K562 (cell line): ENCODE results near the gene MED13L. TPM values are rescaled to one million over a fixed set of nuclear protein-coding genes. Genes with fewer than 3 reads are reported as not detected.
A peak's percentile ranks its signal among the peaks of the same experiment; 100 is the strongest.

Experiments used
- ATAC-seq: fragments of 200-7000 bp; cut with Tn5 transposase; 3 replicates; pipeline ENCODE4 v1.9.1; 2020; ENCODE audit warnings: moderate library complexity
- BruUV-seq: library from RNA; stranded (reverse); fragments of 400-500 nt; replicated peaks from 2 replicates; lab custom pipeline; 2021; lab: Mats Ljungman, UMichigan
- CTCF ChIA-PET: fragments of 300-600 bp; formaldehyde crosslinking; extraction: SDS; loops from one replicate; lab custom pipeline; 2021; ENCODE audit warnings: low intra/inter-chr PET ratio; lab: Yijun Ruan, JAX
- POLR2A ChIA-PET: fragments of 300-600, 350-650 bp; sonication (Branson Sonifier 250); formaldehyde crosslinking; extraction: SDS; loops from one replicate; lab custom pipeline; 2021; ENCODE audit warnings: antibody characterized with exemption, inconsistent platforms; lab: Yijun Ruan, JAX
- DNase-seq, 4 experiments: peaks; one replicate each; pipeline versions ENCODE4 v3.0.0 to v3.0.0-alpha.2; 2011 to 2018; ENCODE audit warnings: low spot score in 3 of 4, mixed read lengths in 3 of 4; ENCODE audit errors: extremely low read depth in 1 of 4
- FAIRE-seq: peaks from 2 replicates; lab custom pipeline; 2011; peaks lifted over from hg19 to GRCh38; lab: Jason Lieb, UNC
- H2AFZ ChIP-seq: 2 replicates; pipeline ENCODE4 v1.6.0; 2011; ENCODE audit warnings: low read depth, low read length, control low read depth, inconsistent platforms
- H3K27ac ChIP-seq: fragments of 200-600 bp; 3 replicates; pipeline ENCODE4 v1.8.0; 2011; ENCODE audit warnings: low read depth, mild to moderate bottlenecking, control low read depth, inconsistent platforms, low read length, moderate library complexity, mixed read lengths; ENCODE audit errors: extremely low read depth
- H3K27me3 ChIP-seq, 2 experiments: fragments of 300-600 bp in 1 of 2; 2 replicates in 1 of 2; 3 replicates in 1 of 2; pipeline versions ENCODE4 v1.6.0 to v1.8.0; 2011; ENCODE audit warnings: inconsistent platforms in 2 of 2, low read length in 2 of 2, mild to moderate bottlenecking in 1 of 2, mixed read lengths in 1 of 2, moderate library complexity in 1 of 2; ENCODE audit not compliant: control insufficient read depth in 2 of 2, insufficient read depth in 2 of 2
- H3K36me3 ChIP-seq: fragments of 300-600 bp; 3 replicates; pipeline ENCODE4 v1.8.0; 2011; ENCODE audit warnings: mild to moderate bottlenecking, low read length, inconsistent platforms; ENCODE audit not compliant: control insufficient read depth, insufficient read depth
- H3K4me1 ChIP-seq, 2 experiments: fragments of 200-600 bp in 1 of 2; replicated peaks in 1 of 2; 2 replicates in 1 of 2; 3 replicates in 1 of 2; pipeline versions ENCODE4 v1.5.1 to v1.8.0; 2011; ENCODE audit warnings: inconsistent platforms in 2 of 2, low read length in 2 of 2, mild to moderate bottlenecking in 1 of 2, mixed read lengths in 1 of 2, moderate library complexity in 1 of 2; ENCODE audit not compliant: control insufficient read depth in 2 of 2, insufficient read depth in 2 of 2
- H3K4me2 ChIP-seq: 2 replicates; pipeline ENCODE4 v1.6.1; 2011; ENCODE audit warnings: low read length, control low read depth, inconsistent platforms, mixed read lengths; ENCODE audit not compliant: insufficient read depth
- H3K4me3 ChIP-seq: fragments of 200-600 bp; sonication (generic), shearing (Covaris generic); 2 replicates; pipeline ENCODE4 v1.5.1; 2016; ENCODE audit warnings: control low read depth, inconsistent platforms
- H3K79me2 ChIP-seq: fragments of 200-600 bp; 3 replicates; pipeline ENCODE4 v1.8.0; 2011; ENCODE audit warnings: low read length, inconsistent platforms; ENCODE audit not compliant: control insufficient read depth, insufficient read depth
- H3K9ac ChIP-seq, 2 experiments: 2 replicates each; pipeline versions ENCODE4 v1.6.0 to v1.6.1; 2011; ENCODE audit warnings: low read depth in 2 of 2, low read length in 2 of 2, control low read depth in 1 of 2, inconsistent platforms in 1 of 2, mild to moderate bottlenecking in 1 of 2, mixed read lengths in 1 of 2; ENCODE audit not compliant: insufficient read depth in 1 of 2
- H3K9me1 ChIP-seq: one replicate; pipeline ENCODE4 v1.6.0; 2011; ENCODE audit warnings: inconsistent platforms, mild to moderate bottlenecking, low read length, moderate library complexity; ENCODE audit not compliant: control insufficient read depth, insufficient read depth
- H3K9me3 ChIP-seq: replicated peaks from 2 replicates; pipeline ENCODE4 v1.5.1; 2011; ENCODE audit warnings: low read depth, low read length, inconsistent platforms; ENCODE audit not compliant: control insufficient read depth, insufficient read depth
- H4K20me1 ChIP-seq: replicated peaks from 2 replicates; pipeline ENCODE4 v1.6.1; 2011; ENCODE audit warnings: low read length, inconsistent platforms, mixed read lengths; ENCODE audit not compliant: control insufficient read depth, insufficient read depth
- ARID1B ChIP-seq: fragments of 450-650 bp; IDR thresholded peaks from 2 replicates; pipeline ENCODE4 v1.6.1; 2016; ENCODE audit warnings: antibody characterized with exemption, mild to moderate bottlenecking, inconsistent platforms
- ARID3A ChIP-seq: IDR thresholded peaks from 2 replicates; pipeline ENCODE4 v1.6.1; 2012; ENCODE audit warnings: low read depth, low read length, improper control_type of control experiment, borderline replicate concordance
- CC2D1A ChIP-seq: fragments of 450-650 bp; IDR thresholded peaks from 2 replicates; pipeline ENCODE4 v1.6.1; 2017; ENCODE audit warnings: mild to moderate bottlenecking
- DACH1 ChIP-seq: fragments of 450-650 bp; IDR thresholded peaks from 2 replicates; pipeline ENCODE4 v1.6.1; 2018; ENCODE audit not compliant: partially characterized antibody
- ETV1 ChIP-seq: fragments of 450-650 bp; conservative IDR thresholded peaks from 2 replicates; pipeline ENCODE4 v1.6.1; 2016; ENCODE audit warnings: missing genetic modification characterization, control low read depth, low read depth, missing compliant biosample characterization
- ETV6 ChIP-seq, 3 experiments: fragments of 150-350 bp in 1 of 3; sonication (generic) in 1 of 3; formaldehyde crosslinking in 1 of 3; IDR thresholded peaks; 2 replicates each; pipeline versions ENCODE4 v1.6.1 to v1.8.0; 2014 to 2022; ENCODE audit warnings: borderline replicate concordance in 2 of 3, low read depth in 2 of 3, antibody characterized with exemption in 1 of 3, low read length in 1 of 3, mild to moderate bottlenecking in 1 of 3, missing genetic modification reagents in 1 of 3
- FOSL1 ChIP-seq: fragments of 200-800 bp; sonication (Bioruptor generic); conservative IDR thresholded peaks from 2 replicates; pipeline ENCODE4 v1.6.1; 2016; ENCODE audit warnings: missing genetic modification characterization, missing compliant biosample characterization
- GABPA ChIP-seq: fragments of 200-800 bp; sonication (Bioruptor generic); conservative IDR thresholded peaks from 2 replicates; pipeline ENCODE4 v1.6.1; 2016; ENCODE audit warnings: low read depth, missing genetic modification characterization, missing compliant biosample characterization
- JUND ChIP-seq, 2 experiments: IDR thresholded peaks; 2 replicates in 1 of 2; 3 replicates in 1 of 2; pipeline ENCODE4 v1.6.1; 2011; ENCODE audit warnings: borderline replicate concordance in 2 of 2, low read depth in 2 of 2, low read length in 2 of 2, improper control_type of control experiment in 1 of 2, missing biosample characterization in 1 of 2, missing genetic modification characterization in 1 of 2, missing genetic modification reagents in 1 of 2
- MEIS2 ChIP-seq: fragments of 450-650 bp; IDR thresholded peaks from 2 replicates; pipeline ENCODE4 v1.6.1; 2014; ENCODE audit warnings: mild to moderate bottlenecking; ENCODE audit not compliant: partially characterized antibody
- NFE2 ChIP-seq: IDR thresholded peaks from 2 replicates; pipeline ENCODE4 v1.6.1; 2014; ENCODE audit warnings: antibody characterized with exemption, low read depth
- PRMT5 ChIP-seq: sonication (generic); formaldehyde crosslinking; IDR thresholded peaks from 2 replicates; pipeline ENCODE4 v1.5.0; 2020; ENCODE audit warnings: missing genetic modification reagents
- SMARCA4 ChIP-seq: fragments of 450-650 bp; IDR thresholded peaks from 2 replicates; pipeline ENCODE4 v1.6.1; 2016
- SMARCE1 ChIP-seq: fragments of 450-650 bp; IDR thresholded peaks from 2 replicates; pipeline ENCODE4 v1.7.1; 2016; ENCODE audit warnings: mild to moderate bottlenecking
- SRSF3 ChIP-seq: fragments of 200-400 bp; formaldehyde crosslinking; IDR thresholded peaks from 2 replicates; pipeline ENCODE4 v1.6.1; 2016; ENCODE audit warnings: mild to moderate bottlenecking, low read length, moderate library complexity; ENCODE audit not compliant: insufficient read depth
- ZNF24 ChIP-seq: fragments of 450-650 bp; IDR thresholded peaks from 2 replicates; pipeline ENCODE4 v1.6.1; 2016
- ZNF707 ChIP-seq: fragments of 250-450 bp; sonication (Bioruptor Pico); conservative IDR thresholded peaks from 2 replicates; pipeline ENCODE4 v1.8.0; 2022; ENCODE audit warnings: inconsistent platforms, mild to moderate bottlenecking, moderate library complexity
- WGBS: fragments of 100-300 bp; shearing (Covaris generic); methylation state at CpG from one replicate; pipeline ENCODE4 v1.1.6; 2016; ENCODE audit warnings: low coverage, mixed read lengths; ENCODE audit not compliant: insufficient coverage; ENCODE audit errors: missing lambda C conversion rate; 5-methylcytosine and 5-hydroxymethylcytosine counted together
- in situ Hi-C: fragments of 300-500 bp; cut with MboI; formaldehyde crosslinking; loops from 4 replicates; pipeline ENCODE4 v1.15.0; 2018; ENCODE audit warnings: inconsistent platforms, mixed read lengths
- intact Hi-C: fragments of 100-400 bp; cut with micrococcal nuclease; formaldehyde crosslinking; loops from 2 replicates; pipeline ENCODE4 v1.14.2; 2022
- polyA plus RNA-seq, 8 experiments: library from polyadenylated mRNA; depleted of rRNA in 4 of 8; stranded (reverse) in 5 of 8; unstranded in 3 of 8; fragments of >200 nt; fragmentation: Nextera tagmentation in 2 of 8; fragmentation: Illumina TruSeq in 1 of 8; extraction: Ambion mirVana in 2 of 8; extraction: Trizol in 1 of 8; gene quantifications; 2 replicates each; pipeline versions ENCODE4 v1.2.1 to v1.2.3, GENCODE V29; 2011 to 2014; ENCODE audit warnings: inconsistent platforms in 1 of 8, missing spikeins in 1 of 8
- total RNA-seq, 7 experiments: library from RNA; depleted of rRNA in 6 of 7; stranded (reverse); fragments of >200 nt in 6 of 7; fragmentation: Illumina TruSeq in 2 of 7; extraction: Trizol in 2 of 7; gene quantifications; 2 replicates each; pipeline versions ENCODE4 v1.2.1 to v1.2.3, GENCODE V29; 2011 to 2021; ENCODE audit warnings: low replicate concordance in 1 of 7

MED13L gene
- total and polyA plus RNA-seq, 9 of the 15 experiments (the other 6 are each of a cell fraction or from before 2014, with no cell fraction given), result 13.4 to 90.3 (median 36.9) TPM

- POLR2A ChIA-PET, result interaction anchor here (0.7 to 2.6 kb wide), 4 partner anchors 10 to 89 kb away, joined by 3 to 8 read pairs (median 4); no protein-coding TSS in a partner anchor
- Histone ChIP-seq H3K9me1 (no peaks in the 10 kb centered on the region), H2AFZ (no peak overlapping the region), H3K9me3 (no peaks in the 10 kb centered on the region), H3K27me3 (no peaks in the 10 kb centered on the region), H3K9ac (no peak overlapping the region; a peak in 1 of 4 replicates), H4K20me1 (peaks cover 5% of the 10 kb centered on the region; the same call in 1 of the 2 replicates), H3K4me3 (no peak overlapping the region), H3K79me2 (peaks cover 97% of the 10 kb centered on the region), H3K4me2 (no peak overlapping the region), H3K36me3 (no peaks in the 10 kb centered on the region), H3K27ac (peak overlapping the region; percentile 30; the same call in 2 of the 3 replicates), H3K4me1 (peaks cover 8 to 25% of the 10 kb centered on the region in 2 experiments; a peak in 4 of 5 replicates)
- no TSS peak for BruUV-seq
- in situ Hi-C loops (no loop called here), intact Hi-C loops (loop anchor here (1.0 to 10.0 kb wide), 2 partner anchors 52 to 93 kb away; no protein-coding TSS in a partner anchor)
- DNase-seq (no peak), ATAC-seq (peak; percentile 34), FAIRE-seq (peak; percentile 26)
- 20% methylated on average over 9 of the region's 9 CpGs for WGBS
- CTCF ChIA-PET, result no interaction called here
- peak; percentile 35 for TF ChIP-seq DACH1
- peak; percentile 55; the same call in 1 of the 2 replicates for TF ChIP-seq SMARCA4
- TF ChIP-seq NFE2, result 0 out of 2 replicates have a peak, but pooled peaks have one; percentile 6
- peak; percentile 23; the same call in 1 of the 2 replicates for TF ChIP-seq ARID3A
- no peak for TF ChIP-seq ZNF707 (CRISPR knock-in tag)
- no peak for TF ChIP-seq PRMT5 (CRISPR knock-in tag)
- no peak for TF ChIP-seq CC2D1A
- peak; percentile 50; the same call in 1 of the 2 replicates for TF ChIP-seq ZNF24
- TF ChIP-seq ETV6 (IDR thresholded peaks at IDR 0.05; ENCODE audit: borderline replicate concordance in 1 of 2, low read depth in 2 of 2, low read length in 1 of 2), result 0 out of 4 replicates have a peak, but pooled peaks of 1 of the 2 experiments have one; percentile 47
- no peak for TF ChIP-seq ETV6 (CRISPR knock-in tag; IDR thresholded peaks at IDR 0.05; ENCODE audit: borderline replicate concordance)
- 0 out of 2 replicates have a peak, but pooled peaks have one; percentile 36 for TF ChIP-seq GABPA (tag)
- TF ChIP-seq SRSF3, result no peak
- 0 out of 2 replicates have a peak, but pooled peaks have one; percentile 24 for TF ChIP-seq ETV1 (tag)
- 0 out of 2 replicates have a peak, but pooled peaks have one; percentile 30 for TF ChIP-seq JUND (IDR thresholded peaks at IDR 0.05; ENCODE audit: borderline replicate concordance, low read depth, low read length)
- TF ChIP-seq JUND (tag; IDR thresholded peaks at IDR 0.05; ENCODE audit: borderline replicate concordance, low read depth, low read length), result peak; percentile 44; the same call in 1 of the 3 replicates
- TF ChIP-seq ARID1B, result peak; percentile 41
- TF ChIP-seq SMARCE1, result peak; percentile 42; the same call in 1 of the 2 replicates
- TF ChIP-seq FOSL1 (tag), result peak; percentile 54; the same call in 1 of the 2 replicates
- TF ChIP-seq MEIS2, result peak; percentile 68
Measured at GRCh38 chr12:116142936-116143898, 134.3 kb downstream of the MED13L start.
